H1 (cell line): ENCODE results near the gene ADAMTS14. TPM values are rescaled to one million over a fixed set of nuclear protein-coding genes. Genes with fewer than 3 reads are reported as not detected.

Source experiments
- BACH1 ChIP-seq: IDR thresholded peaks from 2 replicates; pipeline ENCODE4 v1.6.1; 2012; ENCODE audit warnings: low read length, improper control_type of control experiment
- FOSL1 ChIP-seq: IDR thresholded peaks from 2 replicates; pipeline ENCODE4 v1.6.1; 2011; ENCODE audit warnings: mild to moderate bottlenecking, low read depth, low read length, moderate library complexity; ENCODE audit not compliant: insufficient read depth
- GTF2F1 ChIP-seq: IDR thresholded peaks from 2 replicates; pipeline ENCODE4 v1.6.1; 2012; ENCODE audit warnings: low read depth, low read length, improper control_type of control experiment, borderline replicate concordance
- polyA plus RNA-seq, 7 experiments: library from polyadenylated mRNA; depleted of rRNA in 3 of 7; stranded (reverse) in 5 of 7; unstranded in 2 of 7; fragments of >200 nt in 5 of 7; fragments of 200-250 nt in 2 of 7; gene quantifications; 1 replicate in 5 of 7; 2 replicates in 1 of 7; 4 replicates in 1 of 7; pipeline versions ENCODE4 v1.2.1 to v1.2.3, GENCODE V29; 2011 to 2013; ENCODE audit warnings: missing spikeins in 2 of 7, mixed read lengths in 2 of 7
- total RNA-seq: library from RNA; stranded (reverse); fragmentation: NEBNext Ultra II Directional; extraction: Animal tissue kit (Norgen Biotek cat#: 25700); gene quantifications from 2 replicates; pipeline ENCODE4 v1.2.1, GENCODE V29; 2021
- TF ChIP-seq, protein P1 (sequence below): IDR thresholded peaks from 2 replicates; pipeline ENCODE4 v1.6.1; 2012; ENCODE audit warnings: low read length, inconsistent platforms
- TF ChIP-seq, protein P2 (sequence below), 3 experiments: IDR thresholded peaks; 1 replicate in 2 of 3; 2 replicates in 1 of 3; pipeline versions ENCODE4 v1.5.1 to v1.6.1; 2011; ENCODE audit warnings: low read length in 3 of 3, mild to moderate bottlenecking in 3 of 3, inconsistent platforms in 2 of 3, low read depth in 1 of 3, moderate library complexity in 1 of 3; ENCODE audit not compliant: insufficient read depth in 1 of 3; ENCODE audit errors: control extremely low read depth in 1 of 3

Gene ADAMTS14
- total and polyA plus RNA-seq, 2 of the 8 experiments (the other 6 are each of a cell fraction or from before 2014, with no cell fraction given) = 2.0 to 2.3 TPM

DNA sequence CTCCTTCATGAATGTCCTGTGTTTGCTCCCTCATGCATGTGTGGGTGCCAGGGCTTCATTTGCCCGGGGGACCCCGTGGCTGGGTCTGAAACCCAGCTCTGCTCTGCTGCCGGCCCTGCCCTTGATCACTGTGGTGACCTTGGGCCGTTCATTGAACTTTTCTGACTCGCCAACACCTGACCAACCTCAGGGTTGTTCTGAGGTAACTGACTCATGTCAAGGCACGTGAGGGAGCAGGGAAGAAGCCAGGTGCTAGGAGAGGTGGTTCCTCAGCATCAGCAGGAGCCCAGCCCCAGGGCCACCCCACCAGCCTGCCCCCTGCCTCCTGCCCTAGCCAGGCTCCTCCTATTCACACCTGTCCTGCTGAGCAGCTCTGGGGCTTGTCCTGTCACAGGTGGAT, 64.9 kb downstream of the ADAMTS14 start (continued):
- TF ChIP-seq, protein P1, sequence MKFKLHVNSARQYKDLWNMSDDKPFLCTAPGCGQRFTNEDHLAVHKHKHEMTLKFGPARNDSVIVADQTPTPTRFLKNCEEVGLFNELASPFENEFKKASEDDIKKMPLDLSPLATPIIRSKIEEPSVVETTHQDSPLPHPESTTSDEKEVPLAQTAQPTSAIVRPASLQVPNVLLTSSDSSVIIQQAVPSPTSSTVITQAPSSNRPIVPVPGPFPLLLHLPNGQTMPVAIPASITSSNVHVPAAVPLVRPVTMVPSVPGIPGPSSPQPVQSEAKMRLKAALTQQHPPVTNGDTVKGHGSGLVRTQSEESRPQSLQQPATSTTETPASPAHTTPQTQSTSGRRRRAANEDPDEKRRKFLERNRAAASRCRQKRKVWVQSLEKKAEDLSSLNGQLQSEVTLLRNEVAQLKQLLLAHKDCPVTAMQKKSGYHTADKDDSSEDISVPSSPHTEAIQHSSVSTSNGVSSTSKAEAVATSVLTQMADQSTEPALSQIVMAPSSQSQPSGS = no peak
- TF ChIP-seq GTF2F1 (no peak), FOSL1 (no peak), BACH1 (no peak)
- TF ChIP-seq, protein P2, sequence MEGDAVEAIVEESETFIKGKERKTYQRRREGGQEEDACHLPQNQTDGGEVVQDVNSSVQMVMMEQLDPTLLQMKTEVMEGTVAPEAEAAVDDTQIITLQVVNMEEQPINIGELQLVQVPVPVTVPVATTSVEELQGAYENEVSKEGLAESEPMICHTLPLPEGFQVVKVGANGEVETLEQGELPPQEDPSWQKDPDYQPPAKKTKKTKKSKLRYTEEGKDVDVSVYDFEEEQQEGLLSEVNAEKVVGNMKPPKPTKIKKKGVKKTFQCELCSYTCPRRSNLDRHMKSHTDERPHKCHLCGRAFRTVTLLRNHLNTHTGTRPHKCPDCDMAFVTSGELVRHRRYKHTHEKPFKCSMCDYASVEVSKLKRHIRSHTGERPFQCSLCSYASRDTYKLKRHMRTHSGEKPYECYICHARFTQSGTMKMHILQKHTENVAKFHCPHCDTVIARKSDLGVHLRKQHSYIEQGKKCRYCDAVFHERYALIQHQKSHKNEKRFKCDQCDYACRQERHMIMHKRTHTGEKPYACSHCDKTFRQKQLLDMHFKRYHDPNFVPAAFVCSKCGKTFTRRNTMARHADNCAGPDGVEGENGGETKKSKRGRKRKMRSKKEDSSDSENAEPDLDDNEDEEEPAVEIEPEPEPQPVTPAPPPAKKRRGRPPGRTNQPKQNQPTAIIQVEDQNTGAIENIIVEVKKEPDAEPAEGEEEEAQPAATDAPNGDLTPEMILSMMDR (IDR thresholded peaks at IDR 0.05; ENCODE audit: control extremely low read depth in 1 of 3, insufficient read depth in 1 of 3, low read depth in 1 of 3, low read length in 3 of 3) = no peak
